Measurements from ENCODE around the gene HES5.

Gene HES5

DNA sequence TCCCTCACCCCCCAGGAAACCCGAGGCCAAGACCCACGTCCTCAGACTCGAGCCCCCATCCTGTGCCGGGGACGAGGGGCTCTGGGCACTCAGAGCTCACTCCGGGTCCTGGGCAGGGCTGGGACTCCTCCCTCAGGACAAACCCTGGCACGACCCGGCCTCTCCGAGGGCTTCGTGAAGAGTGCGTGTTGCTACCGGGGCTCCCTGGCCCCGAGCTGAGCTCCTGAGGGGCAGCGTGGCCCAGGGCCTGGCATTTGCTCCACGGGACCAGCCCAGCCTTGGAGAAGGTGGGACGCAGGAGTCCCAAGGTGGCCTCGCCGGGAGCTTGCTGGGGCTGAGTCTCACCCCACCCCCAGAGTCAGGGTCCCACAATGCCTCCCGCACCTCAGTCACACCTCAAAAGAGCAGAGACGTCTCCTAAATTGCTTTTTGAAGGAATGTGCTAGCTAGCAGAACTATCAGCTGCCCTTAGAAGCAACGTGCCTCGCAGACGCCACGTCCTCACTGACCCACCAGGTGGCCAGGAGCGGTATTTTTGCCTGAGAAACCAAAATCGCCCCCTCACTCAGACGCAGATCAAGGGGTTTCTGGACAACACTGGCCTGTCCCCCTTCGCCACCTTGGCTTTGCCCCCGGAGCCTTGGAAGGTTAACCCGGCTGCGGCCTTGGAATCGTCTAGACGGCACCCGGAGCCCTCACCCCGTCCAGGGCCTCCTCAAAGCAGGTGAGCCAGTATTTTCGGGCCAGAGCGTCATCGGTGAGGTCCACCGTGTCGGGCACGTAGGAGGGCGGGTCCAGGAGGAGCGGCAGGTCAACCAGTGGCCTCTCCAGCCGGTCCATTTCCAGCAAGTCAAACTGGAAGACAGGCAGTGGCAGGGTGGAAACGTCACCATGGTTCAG, 14.9 kb downstream of the HES5 start:
- DNase-seq (ENCODE audit: low read depth, low spot score) = no peak

DNA sequence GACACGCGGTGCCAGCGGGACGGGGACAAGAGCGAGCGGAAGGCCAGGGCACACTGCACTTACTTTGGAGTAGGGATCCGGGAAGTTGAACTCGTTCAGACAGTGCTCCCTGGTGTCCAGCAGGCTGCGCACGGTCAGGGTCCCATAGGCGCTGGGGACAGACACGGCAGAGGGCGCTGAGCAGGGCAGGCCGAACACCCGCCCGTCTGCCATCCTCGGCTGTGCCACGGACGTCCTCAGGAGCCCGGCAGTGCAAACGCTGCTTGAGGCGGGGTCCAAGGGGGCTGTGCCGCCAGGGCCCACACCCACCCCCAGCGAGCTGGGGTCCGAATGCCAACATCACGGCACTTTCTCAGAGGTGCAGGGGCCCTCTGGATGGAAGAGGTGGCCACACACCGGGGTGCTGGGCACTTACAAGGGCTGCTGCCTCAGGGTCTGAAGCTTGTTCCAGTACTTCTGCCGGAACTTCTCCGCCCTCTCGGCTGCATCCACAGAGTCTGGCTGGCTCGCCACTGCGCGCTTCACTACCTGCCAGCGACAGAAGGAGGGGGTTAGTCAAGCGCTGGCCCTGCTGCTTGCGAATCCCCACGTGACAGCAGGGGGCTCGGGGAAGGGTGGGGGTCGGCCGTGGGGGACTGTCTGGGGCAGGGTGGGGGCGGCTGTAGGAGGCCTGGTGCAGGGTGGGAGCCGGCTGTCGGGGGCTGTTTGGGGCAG, 16.0 kb downstream of the HES5 start:
- no peak for DNase-seq (ENCODE audit: low read depth, low spot score)

DNA sequence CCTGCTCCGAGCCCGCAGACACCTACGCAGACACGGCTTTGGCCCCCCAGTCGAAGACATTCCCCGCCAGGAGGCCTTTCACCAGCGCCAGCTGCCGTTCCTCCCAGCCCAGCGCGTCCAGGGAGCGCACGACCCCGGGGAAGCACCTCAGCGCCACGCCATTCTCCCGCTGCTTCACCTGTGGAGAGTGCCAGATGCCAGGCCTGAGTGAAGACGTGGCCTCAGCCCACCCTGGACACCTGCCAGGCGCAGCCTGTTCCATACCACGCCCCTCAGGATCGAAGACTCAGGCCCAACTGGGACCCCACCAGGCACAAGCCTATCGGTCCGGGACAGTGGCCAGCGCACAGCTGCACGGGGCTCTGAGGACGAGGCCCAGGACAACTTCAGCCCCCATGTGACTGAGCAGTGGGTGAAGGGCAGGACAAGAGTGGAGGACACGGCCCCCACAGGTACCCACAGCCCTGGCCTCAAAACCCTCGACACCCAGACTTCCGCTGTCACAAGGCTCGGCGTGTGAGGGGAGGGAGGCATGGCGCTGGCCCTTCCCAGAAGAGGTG, 17.1 kb downstream of the HES5 start:
- DNase-seq (ENCODE audit: low read depth, low spot score) = no peak

DNA sequence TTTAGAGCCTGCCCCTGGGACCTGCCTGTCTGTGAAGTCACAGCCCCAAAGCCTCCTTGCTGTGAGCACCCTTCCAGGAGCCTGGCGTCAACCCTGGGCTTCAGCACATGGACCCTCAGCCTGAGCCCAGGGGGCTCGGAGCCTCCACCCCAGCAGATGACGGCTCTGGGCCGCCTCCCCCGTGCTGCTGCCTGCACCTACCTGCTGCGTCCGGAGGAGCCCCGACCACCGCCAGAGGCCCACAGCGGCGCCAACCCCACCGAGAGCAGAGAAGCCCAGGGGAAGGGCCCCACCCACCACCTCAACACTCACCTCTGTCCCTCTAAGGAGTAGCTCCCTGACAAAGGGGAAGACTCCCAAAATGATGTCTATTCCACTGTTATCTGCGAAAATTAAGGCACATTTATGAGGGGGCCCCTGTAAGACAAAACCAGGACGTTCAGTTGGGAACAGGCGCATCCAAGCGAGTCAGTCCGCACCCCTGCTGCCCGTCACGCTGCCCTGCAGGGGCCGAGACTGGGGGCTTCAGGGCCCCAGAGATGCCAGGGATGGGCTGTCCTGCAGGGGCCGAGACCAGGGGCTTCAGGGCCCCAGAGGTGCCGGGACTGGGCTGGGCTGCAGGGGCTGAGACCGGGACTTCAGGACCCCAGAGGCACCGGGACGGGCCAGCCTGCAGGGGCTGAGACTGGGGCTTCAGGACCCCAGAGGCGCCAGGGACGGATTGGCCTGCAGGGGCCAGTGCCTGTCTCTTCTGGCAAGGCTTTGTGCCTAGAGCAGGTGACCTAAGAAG, 19.5 kb downstream of the HES5 start:
- DNase-seq (ENCODE audit: low read depth, low spot score) = no peak

DNA sequence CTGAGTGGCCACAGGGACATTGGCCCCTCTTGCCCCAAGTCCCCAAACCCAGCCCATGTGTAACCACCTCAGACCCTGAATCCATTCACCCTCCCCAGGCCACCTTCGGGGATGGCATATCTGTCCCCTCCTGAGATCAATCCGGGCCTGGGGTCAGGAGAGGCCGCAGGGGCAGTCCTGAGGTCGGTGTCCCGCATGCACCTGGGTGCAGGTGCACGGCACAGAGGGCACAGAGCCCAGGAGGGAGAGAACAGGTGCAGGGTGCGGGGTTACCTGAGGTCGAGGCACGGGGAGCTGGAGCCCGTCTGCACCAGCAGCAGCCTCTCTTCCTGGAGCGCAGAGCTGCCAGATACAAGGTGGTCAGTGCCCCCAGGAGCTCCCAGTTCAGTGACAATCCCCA, 20.5 kb downstream of the HES5 start:
- DNase-seq (ENCODE audit: low read depth, low spot score) = no peak

GRCh38 chr1:2508751-2509150, 21.3 kb downstream of the HES5 start:
- no peak for DNase-seq (ENCODE audit: low read depth, low spot score)

GRCh38 chr1:2508180-2508579, 21.9 kb downstream of the HES5 start:
- no peak for DNase-seq (ENCODE audit: low read depth, low spot score)

DNA sequence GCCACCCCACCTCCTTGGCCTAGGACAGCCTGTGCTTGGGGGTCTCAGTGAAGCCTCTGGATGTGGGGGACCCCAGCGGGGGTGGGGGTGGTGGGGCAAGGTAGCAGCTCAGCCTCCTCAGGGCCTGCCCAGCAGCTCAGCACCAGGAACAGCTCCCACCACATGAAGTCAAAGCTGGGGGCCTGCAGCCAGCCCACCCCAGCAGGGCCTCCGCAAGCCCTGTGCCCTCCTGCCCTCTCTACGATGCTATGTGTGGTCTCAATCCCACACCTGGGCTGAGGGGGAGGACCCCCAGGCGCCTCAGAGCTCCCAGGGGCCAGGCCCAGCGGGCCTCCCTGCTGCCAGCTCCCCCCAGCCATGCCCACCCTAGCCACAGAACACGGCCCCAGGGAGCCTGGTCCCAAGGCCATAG, 22.3 kb downstream of the HES5 start:
- no peak for DNase-seq (ENCODE audit: low read depth, low spot score)

GRCh38 chr1:2506901-2507565, 23.0 kb downstream of the HES5 start:
- DNase-seq (ENCODE audit: low read depth, low spot score) = no peak

- DNase-seq (ENCODE audit: low read depth, low spot score) = no peak
Measured at GRCh38 chr1:2506007-2506860, 23.8 kb downstream of the HES5 start.

DNA sequence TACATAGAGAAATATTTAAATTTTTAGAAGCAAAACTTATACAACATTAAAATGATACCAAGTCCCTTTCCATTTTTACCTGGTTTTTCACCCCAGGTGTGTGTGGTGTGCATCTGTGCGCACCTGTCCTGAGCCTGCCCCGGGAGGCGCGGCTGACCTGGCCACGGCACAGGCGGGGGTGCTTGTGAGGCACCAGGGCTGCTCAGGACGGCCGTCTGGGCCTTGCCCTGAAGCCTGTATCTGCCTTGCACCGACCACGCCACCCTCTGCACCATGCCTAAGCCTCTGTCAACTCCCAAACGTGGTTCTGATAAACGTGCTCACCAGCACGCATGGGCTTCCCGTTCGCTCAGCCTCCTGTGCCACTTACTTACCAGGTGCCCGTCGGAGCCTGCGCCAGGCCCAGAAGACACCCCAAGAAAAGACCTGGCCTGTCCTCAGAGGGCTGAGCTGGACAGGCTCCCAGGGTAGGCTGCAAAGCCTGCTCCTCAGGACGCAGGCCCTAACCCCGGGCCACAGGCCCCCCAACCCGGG, 24.5 kb downstream of the HES5 start:
- DNase-seq (ENCODE audit: low read depth, low spot score) = no peak

DNA sequence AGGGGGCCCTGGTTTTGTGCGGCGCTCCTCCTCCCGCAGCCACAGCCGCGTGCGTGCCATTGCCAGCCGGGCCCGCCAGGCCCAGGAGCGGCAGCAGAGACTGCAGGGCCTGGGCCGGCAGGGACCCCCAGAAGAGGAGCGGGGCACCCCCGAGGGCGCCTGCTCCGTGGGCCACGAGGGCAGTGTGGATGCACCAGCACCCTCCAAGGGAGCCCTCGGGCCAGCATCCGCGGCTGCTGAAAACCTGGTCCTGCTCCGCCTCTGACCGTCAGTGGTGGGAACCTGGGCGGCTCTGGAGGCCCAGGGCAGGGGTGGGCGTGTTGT, 25.2 kb downstream of the HES5 start:
- no peak for DNase-seq (ENCODE audit: low read depth, low spot score)

DNA sequence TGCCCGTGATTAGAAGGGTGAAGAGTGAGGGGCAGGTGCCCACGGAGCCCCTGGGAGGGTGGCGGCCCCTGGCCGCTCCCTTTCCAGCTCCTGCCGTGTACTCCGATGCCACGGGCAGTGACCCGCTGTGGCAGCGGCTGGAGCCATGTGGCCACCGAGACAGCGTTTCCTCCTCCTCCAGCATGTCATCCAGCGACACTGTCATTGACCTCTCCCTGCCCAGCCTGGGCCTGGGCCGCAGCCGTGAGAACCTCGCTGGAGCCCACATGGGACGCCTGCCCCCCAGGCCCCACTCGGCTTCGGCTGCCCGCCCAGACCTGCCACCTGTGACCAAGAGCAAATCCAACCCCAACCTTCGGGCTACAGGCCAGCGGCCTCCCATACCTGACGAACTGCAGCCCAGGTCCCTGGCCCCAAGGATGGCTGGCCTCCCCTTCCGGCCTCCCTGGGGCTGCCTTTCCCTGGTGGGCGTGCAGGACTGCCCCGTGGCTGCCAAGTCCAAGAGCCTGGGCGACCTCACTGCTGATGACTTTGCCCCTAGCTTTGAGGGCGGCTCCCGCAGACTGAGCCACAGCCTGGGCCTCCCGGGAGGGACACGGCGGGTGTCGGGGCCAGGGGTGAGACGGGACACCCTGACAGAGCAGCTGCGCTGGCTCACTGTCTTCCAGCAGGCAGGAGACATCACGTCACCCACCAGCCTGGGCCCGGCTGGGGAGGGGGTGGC, 25.7 kb downstream of the HES5 start:
- DNase-seq (ENCODE audit: low read depth, low spot score) = no peak

DNA sequence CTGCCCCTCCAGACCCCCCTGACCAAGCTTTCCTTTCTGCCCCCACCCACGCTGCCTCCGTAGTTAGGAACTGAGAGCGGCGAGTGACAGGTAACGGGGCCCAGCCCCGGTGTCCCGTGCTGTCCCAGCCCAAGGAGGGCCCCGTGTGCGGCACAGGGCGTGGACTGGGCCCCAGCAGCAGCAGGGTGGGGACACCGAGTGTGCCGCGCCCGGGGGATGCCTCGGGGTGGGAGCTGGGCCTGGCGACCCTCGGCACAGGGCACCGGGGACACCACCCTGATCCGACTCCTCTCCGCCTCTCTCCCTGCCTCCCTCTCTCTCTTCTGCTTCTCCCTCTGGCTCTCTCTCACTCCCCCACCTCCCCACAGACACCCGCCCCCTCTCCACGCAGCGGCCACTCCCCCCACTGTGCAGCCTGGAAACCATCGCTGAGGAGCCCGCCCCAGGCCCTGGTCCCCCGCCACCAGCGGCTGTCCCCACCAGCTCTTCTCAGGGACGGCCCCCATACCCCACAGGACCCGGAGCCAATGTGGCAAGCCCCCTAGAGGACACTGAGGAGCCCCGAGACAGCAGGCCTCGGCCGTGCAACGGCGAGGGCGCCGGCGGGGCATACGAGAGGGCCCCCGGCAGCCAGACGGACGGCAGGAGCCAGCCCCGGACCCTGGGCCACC, 26.4 kb downstream of the HES5 start:
- DNase-seq (ENCODE audit: low read depth, low spot score) = no peak

DNA sequence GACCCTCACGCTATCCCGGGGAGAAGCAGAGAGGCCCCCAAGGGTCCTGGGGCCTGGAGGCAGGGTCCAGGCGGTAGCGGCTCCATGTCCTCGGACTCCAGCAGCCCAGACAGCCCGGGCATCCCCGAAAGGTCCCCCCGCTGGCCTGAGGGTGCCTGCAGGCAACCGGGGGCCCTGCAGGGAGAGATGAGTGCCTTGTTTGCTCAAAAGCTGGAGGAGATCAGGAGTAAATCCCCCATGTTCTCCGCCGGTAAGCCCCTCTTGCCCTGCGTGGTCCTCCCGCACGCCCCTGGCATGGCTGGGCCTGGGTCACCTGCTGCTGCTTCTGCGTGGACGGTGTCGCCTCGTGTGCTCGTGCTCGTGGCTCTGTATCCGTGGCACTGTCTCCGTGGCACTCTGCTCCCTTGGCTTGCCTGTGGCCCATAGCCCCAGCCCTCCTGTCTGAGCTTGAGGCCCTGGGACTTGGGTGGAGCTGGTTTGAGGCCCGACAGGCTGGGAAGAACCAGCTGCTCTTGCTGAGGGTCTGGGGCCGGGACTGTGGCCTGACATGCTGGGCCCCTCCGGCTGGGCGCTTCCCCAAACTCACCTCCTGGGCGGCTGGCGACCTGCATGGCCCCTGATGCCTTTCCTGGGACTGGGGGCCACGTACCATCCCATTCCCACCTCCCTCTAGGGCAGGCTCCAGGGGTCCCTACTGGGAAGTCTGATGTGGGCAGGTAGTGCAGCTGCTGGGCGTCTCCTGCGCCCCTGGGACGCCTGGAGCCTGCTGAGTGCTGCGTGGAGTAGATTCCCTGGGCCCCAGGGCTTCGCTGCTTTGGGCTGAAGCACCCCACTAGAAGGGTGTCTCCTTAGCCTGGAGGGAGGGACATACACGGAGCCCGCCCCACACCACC, 27.2 kb downstream of the HES5 start:
- no peak for DNase-seq (ENCODE audit: low read depth, low spot score)

DNA sequence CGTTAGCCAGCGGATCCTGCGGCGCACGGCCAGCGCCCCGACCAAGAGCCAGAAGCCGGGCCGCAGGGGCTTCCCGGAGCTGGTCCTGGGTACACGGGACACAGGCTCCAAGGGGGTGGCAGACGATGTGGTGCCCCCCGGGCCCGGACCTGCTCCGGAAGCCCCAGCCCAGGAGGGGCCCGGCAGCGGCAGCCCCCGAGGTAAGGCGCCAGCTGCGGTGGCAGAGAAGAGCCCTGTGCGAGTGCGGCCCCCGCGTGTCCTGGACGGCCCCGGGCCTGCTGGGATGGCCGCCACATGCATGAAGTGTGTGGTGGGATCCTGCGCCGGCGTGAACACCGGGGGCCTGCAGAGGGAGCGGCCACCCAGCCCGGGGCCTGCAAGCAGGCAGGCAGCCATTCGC, 27.9 kb downstream of the HES5 start:
- no peak for DNase-seq (ENCODE audit: low read depth, low spot score)

DNA sequence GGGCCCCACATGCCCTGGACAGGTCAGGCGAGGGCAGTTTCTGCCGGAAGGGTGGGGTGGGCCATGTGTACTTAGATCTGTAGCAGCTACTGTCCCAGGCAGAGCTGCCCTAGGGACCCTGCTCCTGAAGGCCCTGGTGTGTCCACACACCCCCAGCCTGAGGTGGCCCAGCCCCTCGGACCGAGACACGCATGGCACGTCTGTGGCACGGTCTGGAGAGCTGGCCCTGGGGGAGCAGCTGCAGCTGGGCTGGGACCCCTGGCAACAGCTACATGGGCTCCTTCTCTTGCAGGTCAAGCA, 28.3 kb downstream of the HES5 start:
- DNase-seq (ENCODE audit: low read depth, low spot score) = no peak

Measured in brain pericyte (primary cell).